ENCODE results near the gene FLAD1.

Gene FLAD1

GRCh38 chr1:155014709-155015508 is 31.8 kb downstream of the FLAD1 start:
- DNase-seq: no peak

GRCh38 chr1:155015527-155016230 is 32.5 kb downstream of the FLAD1 start:
- no peak for DNase-seq

- no peak for DNase-seq
Measured at GRCh38 chr1:155016231-155016831, 33.2 kb downstream of the FLAD1 start.

- DNase-seq: peak in 55 of 58 donors; percentile 32 to 88 (median 77)
Measured at GRCh38 chr1:155017041-155017945, 34.1 kb downstream of the FLAD1 start.

- DNase-seq: no peak
Measured at GRCh38 chr1:155017946-155018316, 34.8 kb downstream of the FLAD1 start.

GRCh38 chr1:155018617-155019348 is 35.6 kb downstream of the FLAD1 start:
- DNase-seq: no peak

- no peak for DNase-seq
Measured at GRCh38 chr1:155019377-155020245, 36.5 kb downstream of the FLAD1 start.

GRCh38 chr1:155022136-155022926 is 39.2 kb downstream of the FLAD1 start:
- no peak for DNase-seq

GRCh38 chr1:155022927-155023236 is 39.7 kb downstream of the FLAD1 start:
- no peak for DNase-seq

- DNase-seq: no peak
Measured at GRCh38 chr1:155023627-155024026, 40.5 kb downstream of the FLAD1 start.

GRCh38 chr1:155024315-155024714 is 41.2 kb downstream of the FLAD1 start:
- DNase-seq: no peak

GRCh38 chr1:155026154-155026553 is 43.0 kb downstream of the FLAD1 start:
- no peak for DNase-seq

- DNase-seq: no peak
Measured at GRCh38 chr1:155026588-155026987, 43.4 kb downstream of the FLAD1 start.

GRCh38 chr1:155029513-155030242 is 46.5 kb downstream of the FLAD1 start:
- DNase-seq: no peak

GRCh38 chr1:155030243-155030795 is 47.2 kb downstream of the FLAD1 start:
- peak in 1 of 58 donors; percentile 12 for DNase-seq

GRCh38 chr1:155030899-155031298 is 47.8 kb downstream of the FLAD1 start:
- no peak for DNase-seq

GRCh38 chr1:155032886-155033285 is 49.7 kb downstream of the FLAD1 start:
- DNase-seq: no peak

- DNase-seq: no peak
Measured at GRCh38 chr1:155033524-155033923, 50.4 kb downstream of the FLAD1 start, which contains the start of the genes DCST1 and DCST2. DCST1 (plus strand) TSS chr1:155033824; CDS start chr1:155034037, 213 bp downstream. DCST2 (minus strand) TSS chr1:155033781; CDS start chr1:155033701, 80 bp downstream.
